Psoas muscle (tissue), 8 donors: ENCODE measurements around the gene ZFP69. TPM values are rescaled to one million over a fixed set of nuclear protein-coding genes. Genes with fewer than 3 reads are reported as not detected.
A peak's percentile ranks its signal among the peaks of the same experiment; 100 is the strongest.
"Not testable (repeated sequence)": the region's sequence is repeated elsewhere in the genome, so short reads cannot be mapped to it uniquely, and the experiment has no call there.

Experiments
- ATAC-seq, 4 donors: fragments of 200-7000 bp; cut with Tn5 transposase; one replicate each; pipeline ENCODE4 v1.9.1; 2020; ENCODE audit warnings: moderate library complexity in 3 of 4, mild to moderate bottlenecking in 2 of 4
- DNase-seq, 2 donors: peaks; one replicate each; pipeline ENCODE4 v3.0.0-alpha.2; 2020
- H3K27ac ChIP-seq: fragments of 200-600 bp; one replicate; pipeline ENCODE4 v1.8.0; 2022
- H3K27me3 ChIP-seq, 3 donors: fragments of 200-600 bp in 1 of 3; one replicate each; pipeline versions ENCODE4 v1.6.1 to v1.8.0; 2013 to 2022; ENCODE audit warnings: low read length in 2 of 3, mild to moderate bottlenecking in 2 of 3, moderate library complexity in 1 of 3; ENCODE audit not compliant: insufficient read depth in 3 of 3
- H3K36me3 ChIP-seq, 2 donors: fragments of 200-600 bp in 1 of 2; one replicate each; pipeline versions ENCODE4 v1.6.1 to v1.8.0; 2013 to 2022; ENCODE audit warnings: low read depth in 1 of 2, mild to moderate bottlenecking in 1 of 2, moderate library complexity in 1 of 2; ENCODE audit not compliant: insufficient read depth in 1 of 2
- H3K4me1 ChIP-seq: fragments of 200-600 bp; one replicate; pipeline ENCODE4 v1.8.0; 2022
- H3K4me3 ChIP-seq: fragments of 200-600 bp; one replicate; pipeline ENCODE4 v1.8.0; 2022; ENCODE audit warnings: mild to moderate bottlenecking
- H3K9me3 ChIP-seq: fragments of 200-600 bp; one replicate; pipeline ENCODE4 v1.8.0; 2022
- WGBS, 3 donors: extraction: QIAGEN DNeasy Blood & Tissue Kit; methylation state at CpG; one replicate each; pipeline versions ENCODE4 v1.1.6 to v1.1.7; 2013; 5-methylcytosine and 5-hydroxymethylcytosine counted together
- intact Hi-C, 2 donors: fragments of 100-400 bp; cut with DNase I; formaldehyde crosslinking; loops; one replicate each; pipeline versions ENCODE4 v1.11.0 to v1.14.2; 2022
- polyA plus RNA-seq, 3 donors: library from polyadenylated mRNA; stranded (reverse); fragments of 200-250 nt; gene quantifications; one replicate each; pipeline ENCODE4 v1.2.3, GENCODE V29; 2013
- total RNA-seq, 4 donors: library from RNA; stranded (reverse); fragmentation: NEBNext Ultra II Directional in 2 of 4; extraction: Animal tissue kit (Norgen Biotek cat#: 25700) in 2 of 4; gene quantifications; one replicate each; pipeline versions ENCODE4 v1.2.1 to v1.2.4, GENCODE V29; 2021 to 2023
- TF ChIP-seq, protein P1 (sequence below): fragments of 200-600 bp; IDR thresholded peaks from one replicate; pipeline ENCODE4 v1.8.0; 2022; ENCODE audit warnings: antibody characterized with exemption
- donor health status: healthy with polysubstance abuse.
- donor health status: DM: no; HTN: no; CAD: no; lungs with moderate emphysema.
- donor health status: Bipolar disorder and iron deficiency.
- donor health status: healthy.
- donor health status: DM: yes; HTN: yes; CAD: no.
- donor health status: DM: no; HTN: no; CAD: no.
- donor health status: DM: no; HTN: no; CAD: no.
- donor health status: DM: yes; HTN: yes; CAD: no.

Gene ZFP69
- total and polyA plus RNA-seq, 7 donors, result 0.16 to 0.54 (median 0.38) TPM

GRCh38 chr1:40495315-40495903 is 18.3 kb downstream of the ZFP69 start:
- Histone ChIP-seq H3K27me3 (no peaks in the 10 kb centered on the region), H3K27ac (no peak overlapping the region), H3K9me3 (peaks cover 69% of the 10 kb centered on the region), H3K4me1 (no peaks in the 10 kb centered on the region), H3K36me3 (peaks cover 12 to 25% of the 10 kb centered on the region in 2 donors), H3K4me3 (no peak overlapping the region)
- intact Hi-C loops, result no loop called here
- TF ChIP-seq, protein P1, sequence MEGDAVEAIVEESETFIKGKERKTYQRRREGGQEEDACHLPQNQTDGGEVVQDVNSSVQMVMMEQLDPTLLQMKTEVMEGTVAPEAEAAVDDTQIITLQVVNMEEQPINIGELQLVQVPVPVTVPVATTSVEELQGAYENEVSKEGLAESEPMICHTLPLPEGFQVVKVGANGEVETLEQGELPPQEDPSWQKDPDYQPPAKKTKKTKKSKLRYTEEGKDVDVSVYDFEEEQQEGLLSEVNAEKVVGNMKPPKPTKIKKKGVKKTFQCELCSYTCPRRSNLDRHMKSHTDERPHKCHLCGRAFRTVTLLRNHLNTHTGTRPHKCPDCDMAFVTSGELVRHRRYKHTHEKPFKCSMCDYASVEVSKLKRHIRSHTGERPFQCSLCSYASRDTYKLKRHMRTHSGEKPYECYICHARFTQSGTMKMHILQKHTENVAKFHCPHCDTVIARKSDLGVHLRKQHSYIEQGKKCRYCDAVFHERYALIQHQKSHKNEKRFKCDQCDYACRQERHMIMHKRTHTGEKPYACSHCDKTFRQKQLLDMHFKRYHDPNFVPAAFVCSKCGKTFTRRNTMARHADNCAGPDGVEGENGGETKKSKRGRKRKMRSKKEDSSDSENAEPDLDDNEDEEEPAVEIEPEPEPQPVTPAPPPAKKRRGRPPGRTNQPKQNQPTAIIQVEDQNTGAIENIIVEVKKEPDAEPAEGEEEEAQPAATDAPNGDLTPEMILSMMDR, result no peak
- WGBS, 3 donors, result 96 to 98% (median 97%) methylated on average over 4 of the region's 4 CpGs
- DNase-seq, result no peak
- ATAC-seq, result no peak

- intact Hi-C loops, H3K27me3 ChIP-seq, H3K4me1 ChIP-seq, ATAC-seq, H3K36me3 ChIP-seq, H3K27ac ChIP-seq, DNase-seq, H3K4me3 ChIP-seq: not testable (repeated sequence)
- peaks cover 36% of the 10 kb centered on the region for H3K9me3 ChIP-seq
- WGBS, 3 donors, result 98 to 99% (median 99%) methylated on average over 4 of the region's 4 CpGs
Observed at GRCh38 chr1:40502651-40503050, 25.6 kb downstream of the ZFP69 start.

DNA sequence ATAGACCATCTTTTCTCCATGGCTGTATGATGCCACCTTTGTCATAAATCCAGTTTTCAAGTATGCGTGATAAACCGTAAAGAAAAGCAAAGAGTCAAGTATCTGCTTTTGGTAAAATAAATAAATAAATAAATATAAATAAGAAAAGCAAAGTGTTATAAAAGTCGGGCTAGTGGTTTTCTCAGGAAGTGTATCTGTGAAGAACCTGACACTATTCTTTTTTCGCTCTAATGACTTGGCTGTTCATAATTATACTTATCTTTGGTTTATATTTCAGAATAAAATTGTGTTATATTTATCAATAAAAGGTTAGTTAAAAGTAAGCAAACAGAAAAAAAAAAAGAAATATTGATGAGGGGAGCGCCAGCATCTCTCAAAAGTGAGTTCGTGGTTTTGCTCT is 30.9 kb downstream of the ZFP69 start:
- DNase-seq (no peak), ATAC-seq (no peak)
- intact Hi-C loops, result no loop called here
- Histone ChIP-seq H3K4me3 (peak overlapping the region; percentile 94), H3K27ac (peak overlapping the region; percentile 78), H3K36me3 (no peaks in the 10 kb centered on the region), H3K27me3 (no peaks in the 10 kb centered on the region), H3K4me1 (peaks cover 9% of the 10 kb centered on the region), H3K9me3 (peaks cover 8% of the 10 kb centered on the region)
- TF ChIP-seq, protein P1, result no peak
- WGBS, 3 donors, result 60 to 65% (median 62%) methylated on average over 6 of the region's 6 CpGs

DNA sequence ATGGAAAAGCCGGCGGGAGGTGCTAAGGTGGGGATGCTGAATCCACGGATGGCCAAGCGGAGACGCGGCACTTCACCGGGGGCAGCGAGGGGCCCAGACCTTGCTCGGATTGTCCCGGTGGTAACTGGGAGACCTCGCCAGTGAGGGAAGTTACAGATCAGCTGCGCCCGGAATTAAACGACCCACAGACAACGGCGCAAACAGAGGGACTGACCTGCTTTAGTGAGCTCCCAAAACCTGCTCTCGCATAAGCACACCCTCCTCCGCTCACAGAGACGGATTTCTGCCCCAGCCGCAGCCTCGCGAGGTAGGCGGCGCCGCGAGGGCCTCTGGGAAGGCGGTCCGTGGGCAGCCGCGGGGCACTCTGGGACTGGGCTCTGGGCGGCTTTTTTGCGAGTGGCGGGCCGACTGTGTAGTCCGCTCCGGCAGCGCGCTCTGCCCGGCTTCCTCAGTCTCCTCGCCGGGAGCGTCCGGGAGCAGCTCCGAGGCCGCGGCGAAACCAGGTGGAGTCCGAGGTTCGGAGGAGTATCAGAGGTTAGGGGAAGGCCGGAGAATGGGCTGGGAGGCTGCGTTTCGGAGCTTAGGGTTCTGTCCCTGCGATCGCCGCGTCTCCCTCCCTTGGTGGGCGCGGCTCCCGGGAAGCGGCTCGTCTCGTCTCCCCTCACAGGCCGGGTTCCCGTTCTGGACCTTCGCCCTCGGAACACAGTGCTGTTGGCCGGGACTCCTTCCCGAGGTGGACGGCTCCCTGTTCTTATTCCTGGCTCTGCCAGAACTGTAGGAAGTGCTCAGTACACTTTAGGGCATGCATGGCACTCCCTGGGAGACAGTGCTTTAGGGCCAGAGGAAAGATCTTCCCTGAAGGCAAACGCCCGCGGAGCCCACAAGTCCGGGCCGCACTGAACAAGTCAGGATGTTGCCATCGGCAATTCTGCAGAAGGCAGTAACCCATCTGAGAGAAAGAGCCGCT is 31.6 kb downstream of the ZFP69 start, which contains the start of gene EXO5:
Gene EXO5, plus strand, starts transcription at position 393 of the 967 bp plus-strand sequence. CDS start 5,778 bp downstream, outside the sequence.
- intact Hi-C loops, result no loop called here
- no peaks in the 10 kb centered on the region for H3K27me3 ChIP-seq
- TF ChIP-seq, protein P1, result no peak
- DNase-seq (peak; percentile 86 to 88), ATAC-seq (peak; percentile 98 to 100 (median 100))
- H3K9me3 ChIP-seq, result peaks cover 5% of the 10 kb centered on the region
- peak within 1 kb of the TSS; percentile 94 for H3K4me3 ChIP-seq
- H3K27ac ChIP-seq, result peak within 1 kb of the TSS; percentile 78
- H3K4me1 ChIP-seq, result peaks cover 9% of the 10 kb centered on the region
- H3K36me3 ChIP-seq, result no peaks in the 10 kb centered on the region
- 0% methylated on average over 69 to 76 of the region's 76 CpGs for WGBS, 3 donors

DNA sequence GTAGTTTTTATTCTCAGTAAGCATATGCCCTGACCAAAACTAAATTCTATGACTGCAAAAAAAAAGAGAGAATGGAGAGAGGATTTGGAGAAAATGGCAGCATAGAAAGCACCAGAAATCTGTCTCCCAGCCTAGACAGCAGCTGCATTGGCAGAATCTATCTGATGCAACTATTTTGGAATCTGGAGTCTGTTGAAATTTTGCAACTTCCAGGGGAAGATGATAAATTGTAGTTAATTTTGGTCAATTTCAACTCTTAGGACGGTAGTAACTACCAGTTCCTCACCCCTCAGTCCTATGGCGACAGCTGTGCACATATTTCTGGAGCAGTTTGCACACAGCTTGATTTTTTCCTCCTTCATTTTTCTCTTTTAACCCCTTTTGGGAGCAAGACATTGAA is 42.4 kb downstream of the ZFP69 start:
- peaks cover 5 to 18% of the 10 kb centered on the region in 2 donors for H3K36me3 ChIP-seq
- H3K4me3 ChIP-seq, result no peak overlapping the region
- H3K27me3 ChIP-seq, result no peaks in the 10 kb centered on the region
- H3K4me1 ChIP-seq, result no peaks in the 10 kb centered on the region
- DNase-seq, result no peak
- no peak for ATAC-seq
- H3K27ac ChIP-seq, result no peak overlapping the region
- 27 to 56% (median 31%) methylated on average over 2 of the region's 2 CpGs for WGBS, 3 donors
- intact Hi-C loops, result no loop called here
- peaks cover 6% of the 10 kb centered on the region for H3K9me3 ChIP-seq
- TF ChIP-seq, protein P1, result no peak
